Measurements from ENCODE around the gene HARBI1. TPM values are rescaled to one million over a fixed set of nuclear protein-coding genes. Genes with fewer than 3 reads are reported as not detected.
A peak's percentile ranks its signal among the peaks of the same experiment; 100 is the strongest.

Gene HARBI1
- total RNA-seq, 4 donors from 2014 or later, result 1.2 to 6.9 (median 3.3) TPM

- Histone ChIP-seq H3K27me3 (no peaks in the 10 kb centered on the region), H3K4me3 (no peak overlapping the region), H3K4me1 (peaks cover under 1 to 16% of the 10 kb centered on the region in 2 donors), H3K36me3 (peaks cover 0 to 7% of the 10 kb centered on the region in 2 donors), H3K27ac (peak overlapping the region; percentile 31 to 51 (median 40)), H3K9me3 (no peaks in the 10 kb centered on the region)
- intact Hi-C loops (cut with DNase I; ENCODE audit: low total_unique reads), result no loop called here
- DNase-seq, result no peak
- no peak for ATAC-seq
- TF ChIP-seq POLR2A (IDR thresholded peaks at IDR 0.05), result no peak
- TF ChIP-seq, protein P1, sequence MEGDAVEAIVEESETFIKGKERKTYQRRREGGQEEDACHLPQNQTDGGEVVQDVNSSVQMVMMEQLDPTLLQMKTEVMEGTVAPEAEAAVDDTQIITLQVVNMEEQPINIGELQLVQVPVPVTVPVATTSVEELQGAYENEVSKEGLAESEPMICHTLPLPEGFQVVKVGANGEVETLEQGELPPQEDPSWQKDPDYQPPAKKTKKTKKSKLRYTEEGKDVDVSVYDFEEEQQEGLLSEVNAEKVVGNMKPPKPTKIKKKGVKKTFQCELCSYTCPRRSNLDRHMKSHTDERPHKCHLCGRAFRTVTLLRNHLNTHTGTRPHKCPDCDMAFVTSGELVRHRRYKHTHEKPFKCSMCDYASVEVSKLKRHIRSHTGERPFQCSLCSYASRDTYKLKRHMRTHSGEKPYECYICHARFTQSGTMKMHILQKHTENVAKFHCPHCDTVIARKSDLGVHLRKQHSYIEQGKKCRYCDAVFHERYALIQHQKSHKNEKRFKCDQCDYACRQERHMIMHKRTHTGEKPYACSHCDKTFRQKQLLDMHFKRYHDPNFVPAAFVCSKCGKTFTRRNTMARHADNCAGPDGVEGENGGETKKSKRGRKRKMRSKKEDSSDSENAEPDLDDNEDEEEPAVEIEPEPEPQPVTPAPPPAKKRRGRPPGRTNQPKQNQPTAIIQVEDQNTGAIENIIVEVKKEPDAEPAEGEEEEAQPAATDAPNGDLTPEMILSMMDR (IDR thresholded peaks at IDR 0.05 in 4 of 5, conservative IDR thresholded peaks at IDR 0.05 in 1 of 5), result no peak
- in situ Hi-C loops (cut with MboI; ENCODE audit: low sequenced_read_pairs in 4 of 4), result loop anchor here in 1 of 4 donors (5.0 kb wide), 1 partner anchor 52 kb away; no protein-coding TSS in a partner anchor
Observed at GRCh38 chr11:46599340-46600193, 17.5 kb downstream of the HARBI1 start.

- no peak for TF ChIP-seq POLR2A (IDR thresholded peaks at IDR 0.05)
- TF ChIP-seq, protein P1 (IDR thresholded peaks at IDR 0.05 in 4 of 5, conservative IDR thresholded peaks at IDR 0.05 in 1 of 5), result no peak
- in situ Hi-C loops (cut with MboI; ENCODE audit: low sequenced_read_pairs in 4 of 4) (no loop called here), intact Hi-C loops (cut with DNase I; ENCODE audit: low total_unique reads) (no loop called here)
Observed at GRCh38 chr11:46597609-46598219, 19.3 kb downstream of the HARBI1 start.

GRCh38 chr11:46597155-46597554 is 19.9 kb downstream of the HARBI1 start:
- in situ Hi-C loops (cut with MboI; ENCODE audit: low sequenced_read_pairs in 4 of 4) (no loop called here), intact Hi-C loops (cut with DNase I; ENCODE audit: low total_unique reads) (no loop called here)
- no peak overlapping the region for H3K27ac ChIP-seq
- no peaks in the 10 kb centered on the region for H3K36me3 ChIP-seq
- ATAC-seq, result no peak
- no peak for TF ChIP-seq POLR2A (IDR thresholded peaks at IDR 0.05)
- TF ChIP-seq, protein P1 (IDR thresholded peaks at IDR 0.05 in 4 of 5, conservative IDR thresholded peaks at IDR 0.05 in 1 of 5), result no peak
- no peaks in the 10 kb centered on the region for H3K27me3 ChIP-seq
- DNase-seq, result no peak
- no peaks in the 10 kb centered on the region for H3K9me3 ChIP-seq
- H3K4me1 ChIP-seq, result peaks cover 13 to 27% of the 10 kb centered on the region in 2 donors
- no peak overlapping the region for H3K4me3 ChIP-seq

More at GRCh38 chr11:46597609-46598219, 19.3 kb downstream of the HARBI1 start:
- Histone ChIP-seq H3K27ac (no peak overlapping the region), H3K4me3 (no peak overlapping the region), H3K4me1 (peaks cover 8 to 21% of the 10 kb centered on the region in 2 donors), H3K27me3 (no peaks in the 10 kb centered on the region), H3K9me3 (no peaks in the 10 kb centered on the region), H3K36me3 (no peaks in the 10 kb centered on the region)
- no peak for DNase-seq
- no peak for ATAC-seq

DNA sequence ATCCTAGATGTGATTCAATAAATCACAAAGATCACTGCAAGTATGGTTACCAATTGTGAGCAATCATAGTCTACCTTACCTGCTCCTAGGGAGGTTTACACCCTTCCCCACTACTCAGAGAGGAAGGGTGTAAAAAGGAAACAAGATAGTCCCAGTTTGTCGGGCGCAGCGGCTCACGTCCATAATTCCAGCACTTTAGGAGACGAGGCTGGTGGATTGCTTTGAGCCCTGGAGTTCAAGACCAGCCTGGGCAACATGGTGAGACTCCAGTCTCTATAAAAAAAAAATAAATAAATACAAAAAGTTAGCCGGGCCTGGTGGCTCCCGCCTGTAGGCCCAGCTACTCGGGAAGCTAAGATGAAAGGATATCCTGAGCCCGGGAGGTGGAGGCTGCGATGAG is 22.2 kb downstream of the HARBI1 start:
- peak overlapping the region in 3 of 4 donors; percentile 75 to 86 (median 84) for H3K27ac ChIP-seq
- DNase-seq, result no peak

More for the DNA sequence above, 22.2 kb downstream of the HARBI1 start:
- in situ Hi-C loops (cut with MboI; ENCODE audit: low sequenced_read_pairs in 4 of 4), result no loop called here
- ATAC-seq, result no peak
- Histone ChIP-seq H3K27me3 (no peaks in the 10 kb centered on the region), H3K4me3 (no peak overlapping the region), H3K9me3 (no peaks in the 10 kb centered on the region), H3K4me1 (peaks cover 24 to 32% of the 10 kb centered on the region in 2 donors), H3K36me3 (no peaks in the 10 kb centered on the region)
- intact Hi-C loops (cut with DNase I; ENCODE audit: low total_unique reads), result loop anchor here (1.0 to 5.0 kb wide), 2 partner anchors 23 to 37 kb away; partner anchors contain the start of genes ATG13 and HARBI1
- TF ChIP-seq, protein P1 (IDR thresholded peaks at IDR 0.05 in 4 of 5, conservative IDR thresholded peaks at IDR 0.05 in 1 of 5), result no peak
- TF ChIP-seq POLR2A (IDR thresholded peaks at IDR 0.05), result no peak
